ENCODE measurements around the gene MDM4.
"Not testable (repeated sequence)": the region's sequence is repeated elsewhere in the genome, so short reads cannot be mapped to it uniquely, and the experiment has no call there.

The MDM4 gene

DNA sequence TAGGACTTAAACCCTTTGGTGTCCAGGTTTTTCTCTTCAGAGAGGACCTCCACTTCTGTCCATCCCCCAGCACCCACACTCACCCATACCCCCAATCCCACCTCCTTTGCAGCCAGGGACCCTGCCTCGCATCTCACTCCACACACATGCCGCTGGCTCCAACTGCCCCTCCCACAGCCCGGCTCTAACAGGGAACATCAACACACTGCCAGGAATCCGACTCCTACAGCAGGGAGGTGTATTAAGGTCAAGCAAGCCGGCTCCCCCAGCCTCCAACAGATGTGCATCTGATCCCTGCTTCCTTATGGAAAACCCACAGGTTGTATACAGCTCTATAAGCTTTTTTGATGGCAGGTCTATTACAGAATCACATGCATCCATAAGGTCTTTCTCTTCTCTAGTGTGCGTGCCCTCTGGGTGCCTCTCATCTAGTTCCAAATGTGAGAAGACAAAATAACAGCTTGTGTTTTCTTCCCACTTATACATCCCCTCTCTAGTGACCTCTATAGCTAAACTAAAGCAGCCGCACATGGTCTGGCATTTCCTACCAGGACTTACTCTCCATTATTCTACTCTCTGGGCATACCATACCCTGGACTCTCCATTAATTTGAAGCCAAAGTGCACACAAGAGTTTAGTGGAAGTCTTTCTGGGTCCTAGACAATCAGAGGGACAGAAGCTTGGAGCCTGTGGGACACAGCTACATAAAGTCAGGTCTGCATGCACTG, 37.9 kb upstream of the MDM4 start:
- TF ChIP-seq POLR2A (IDR thresholded peaks at IDR 0.05; ENCODE audit: low read length), result no peak
- TF ChIP-seq GATA1 (IDR thresholded peaks at IDR 0.05; ENCODE audit: low read depth, low read length), result no peak
- no peak for DNase-seq

GRCh38 chr1:204478921-204479320, 37.3 kb upstream of the MDM4 start:
- no peak for DNase-seq
- TF ChIP-seq GATA1 (IDR thresholded peaks at IDR 0.05; ENCODE audit: low read depth, low read length) (no peak), POLR2A (IDR thresholded peaks at IDR 0.05; ENCODE audit: low read length) (no peak)

DNA sequence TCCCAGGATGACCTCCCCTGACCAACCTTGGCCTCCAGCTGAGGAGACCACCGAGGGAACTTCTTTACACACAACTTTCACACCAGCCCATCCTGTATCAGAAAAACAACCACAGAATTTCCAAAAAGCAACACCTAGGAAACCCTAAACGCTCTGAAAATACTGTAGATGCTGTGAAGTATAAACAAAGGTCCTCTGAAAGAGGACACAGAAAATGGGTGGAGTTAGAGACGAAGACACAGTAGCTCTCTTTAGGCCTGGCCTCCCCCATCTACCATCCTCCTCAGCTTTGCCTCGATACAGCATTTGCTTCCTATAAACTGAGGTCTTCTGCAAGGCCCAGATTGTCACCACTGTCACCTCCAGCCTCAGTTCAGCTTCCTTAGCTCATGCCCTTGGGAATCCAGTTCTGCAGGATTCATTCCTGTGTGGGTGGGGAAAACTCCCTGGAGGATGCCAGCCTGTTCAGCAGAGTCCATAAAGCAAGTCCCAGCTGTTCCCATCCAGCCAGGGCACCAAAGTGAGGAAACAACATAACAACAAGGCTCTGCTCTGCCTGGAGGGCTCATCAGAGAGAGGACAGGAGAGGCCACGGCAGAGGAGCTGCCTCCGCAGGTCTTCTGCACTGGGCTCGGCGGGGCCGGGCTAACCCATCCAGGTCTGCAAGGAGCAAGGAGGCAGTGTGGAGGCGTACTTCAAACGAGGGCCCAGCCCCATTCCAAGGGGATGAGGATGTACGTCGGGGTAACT, 36.6 kb upstream of the MDM4 start:
- TF ChIP-seq GATA1 (IDR thresholded peaks at IDR 0.05; ENCODE audit: low read depth, low read length), result no peak
- no peak for TF ChIP-seq POLR2A (IDR thresholded peaks at IDR 0.05; ENCODE audit: low read length)
- DNase-seq, result no peak

GRCh38 chr1:204480515-204480914, 35.7 kb upstream of the MDM4 start:
- DNase-seq, result no peak

GRCh38 chr1:204483791-204484190, 32.4 kb upstream of the MDM4 start:
- TF ChIP-seq GATA1 (IDR thresholded peaks at IDR 0.05; ENCODE audit: low read depth, low read length) (no peak), POLR2A (IDR thresholded peaks at IDR 0.05; ENCODE audit: low read length) (no peak)
- DNase-seq, result no peak

More at GRCh38 chr1:204480515-204480914, 35.7 kb upstream of the MDM4 start:
- TF ChIP-seq POLR2A (IDR thresholded peaks at IDR 0.05; ENCODE audit: low read length), result no peak
- no peak for TF ChIP-seq GATA1 (IDR thresholded peaks at IDR 0.05; ENCODE audit: low read depth, low read length)

GRCh38 chr1:204486513-204487255, 29.5 kb upstream of the MDM4 start:
- not testable (repeated sequence) for DNase-seq

DNA sequence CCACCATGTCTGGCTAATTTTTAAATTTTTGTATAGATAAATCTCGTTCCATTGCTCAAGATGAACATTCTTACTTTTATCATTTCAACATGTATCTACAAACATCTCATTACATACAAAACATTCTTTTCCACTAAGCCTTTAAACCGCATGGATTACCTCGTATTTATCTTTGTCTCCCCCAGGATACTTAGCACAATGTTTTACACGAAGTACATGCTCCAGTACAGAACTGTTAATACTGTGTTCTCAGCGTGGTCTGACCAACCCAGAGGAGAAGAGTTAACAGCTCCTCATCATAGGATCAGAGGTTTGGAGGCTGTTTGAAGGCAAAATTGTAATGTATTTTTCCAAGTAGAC, 29.0 kb upstream of the MDM4 start:
- TF ChIP-seq GATA1 (IDR thresholded peaks at IDR 0.05; ENCODE audit: low read depth, low read length) (no peak), POLR2A (IDR thresholded peaks at IDR 0.05; ENCODE audit: low read length) (no peak)
- no peak for DNase-seq

DNA sequence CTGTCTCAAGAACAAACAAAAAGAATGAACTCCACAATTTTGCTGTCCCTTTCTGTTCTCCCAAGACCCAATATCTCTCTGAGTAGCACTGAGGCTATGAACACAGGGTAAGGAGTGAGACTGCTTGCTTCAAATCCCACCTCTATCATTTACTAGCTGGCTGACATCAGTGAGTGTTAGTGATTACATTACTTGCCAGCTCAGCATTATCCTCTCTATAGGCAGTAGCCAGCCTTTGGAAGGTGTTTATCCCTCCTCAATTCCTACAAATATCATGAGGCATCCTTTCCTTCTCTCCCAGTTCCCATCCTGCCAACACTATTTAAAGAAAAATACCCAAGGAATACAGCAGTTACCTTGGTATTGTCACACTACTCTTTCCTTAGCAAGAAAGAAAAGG, 24.6 kb upstream of the MDM4 start:
- DNase-seq, result no peak
- TF ChIP-seq POLR2A (IDR thresholded peaks at IDR 0.05; ENCODE audit: low read length) (no peak), GATA1 (IDR thresholded peaks at IDR 0.05; ENCODE audit: low read depth, low read length) (no peak)

- DNase-seq, result no peak
- TF ChIP-seq POLR2A (IDR thresholded peaks at IDR 0.05; ENCODE audit: low read length), result no peak
- no peak for TF ChIP-seq GATA1 (IDR thresholded peaks at IDR 0.05; ENCODE audit: low read depth, low read length)
These were observed 22.8 kb upstream of the MDM4 start for GRCh38 chr1:204493145-204493983.

DNA sequence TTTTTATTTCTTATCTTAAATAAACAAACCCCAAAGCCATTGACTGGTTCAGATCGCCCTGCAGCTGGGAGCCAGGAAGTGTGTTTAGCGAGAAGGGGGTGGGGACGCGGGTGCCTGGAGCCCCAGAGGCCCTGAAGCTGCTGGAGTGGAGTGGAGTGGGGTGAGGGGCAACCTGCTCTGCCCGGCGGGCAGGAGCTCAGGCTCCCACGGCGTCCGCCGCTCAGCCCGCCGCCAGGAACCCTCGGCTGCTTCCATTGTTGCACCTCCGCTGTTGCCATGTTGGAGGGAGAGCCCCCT, 22.3 kb upstream of the MDM4 start:
- TF ChIP-seq GATA1 (IDR thresholded peaks at IDR 0.05; ENCODE audit: low read depth, low read length) (no peak), POLR2A (IDR thresholded peaks at IDR 0.05; ENCODE audit: low read length) (no peak)
- peak; percentile 38 to 57 for DNase-seq

DNA sequence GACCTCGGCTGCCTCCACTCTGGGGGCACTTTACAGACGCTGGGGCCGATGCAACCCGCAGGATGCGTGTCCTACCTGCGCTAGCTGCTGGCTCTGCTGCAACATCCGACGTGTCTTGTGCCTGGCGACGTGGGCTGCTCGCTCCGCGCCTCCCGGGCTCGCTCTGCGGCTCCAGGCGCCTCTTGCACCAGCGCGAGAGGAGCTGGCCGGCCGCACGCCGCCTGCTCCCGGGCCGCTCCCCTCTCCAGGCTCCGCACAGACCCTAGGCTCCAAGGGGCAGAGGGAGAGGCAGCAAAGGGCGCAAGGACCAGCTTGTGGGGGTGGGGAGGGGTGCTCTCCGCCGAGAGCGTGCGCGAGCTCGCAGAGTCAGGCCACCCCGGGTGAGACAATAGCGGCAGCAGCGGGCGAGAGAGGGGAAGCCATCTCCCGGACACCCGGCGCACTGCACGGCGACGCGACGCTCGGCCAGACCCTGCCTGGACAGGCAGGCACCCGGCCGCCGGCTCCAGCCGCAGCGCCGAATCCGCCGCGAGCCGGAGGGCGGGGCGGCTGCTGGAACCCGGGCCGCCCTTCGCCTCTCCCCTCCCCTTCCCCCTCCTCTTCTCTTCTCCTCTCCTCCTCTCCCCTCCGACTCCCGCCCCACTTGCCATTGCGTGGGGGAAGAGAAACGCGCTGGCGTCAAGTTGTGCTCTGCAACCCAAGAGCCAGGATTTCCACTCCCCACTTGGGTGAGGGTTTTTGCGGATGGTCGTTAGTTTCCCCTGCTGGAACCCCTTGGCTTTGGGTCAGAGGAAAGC, 21.7 kb upstream of the MDM4 start, which contains the start of gene PIK3C2B:
Gene PIK3C2B (minus strand): TSS at position 525 of the 797 bp plus-strand sequence. CDS start 25,003 bp downstream, outside the sequence.
- peak; percentile 72 for DNase-seq
- TF ChIP-seq GATA1 (IDR thresholded peaks at IDR 0.05; ENCODE audit: low read depth, low read length), result no peak
- TF ChIP-seq POLR2A (IDR thresholded peaks at IDR 0.05; ENCODE audit: low read length), result no peak

- DNase-seq, result no peak
- no peak for TF ChIP-seq GATA1 (IDR thresholded peaks at IDR 0.05; ENCODE audit: low read depth, low read length)
- no peak for TF ChIP-seq POLR2A (IDR thresholded peaks at IDR 0.05; ENCODE audit: low read length)
These were observed 21.0 kb upstream of the MDM4 start for GRCh38 chr1:204495078-204495753.
